HG03097 (cell line): Measurements from ENCODE around the gene MT1B.

Experiments
- ATAC-seq: cut with Tn5 transposase; IDR thresholded peaks from one replicate; pipeline ENCODE4 v1.9.1; 2021; ENCODE audit not compliant: unreplicated experiment, low FRiP score

The MT1B gene

DNA sequence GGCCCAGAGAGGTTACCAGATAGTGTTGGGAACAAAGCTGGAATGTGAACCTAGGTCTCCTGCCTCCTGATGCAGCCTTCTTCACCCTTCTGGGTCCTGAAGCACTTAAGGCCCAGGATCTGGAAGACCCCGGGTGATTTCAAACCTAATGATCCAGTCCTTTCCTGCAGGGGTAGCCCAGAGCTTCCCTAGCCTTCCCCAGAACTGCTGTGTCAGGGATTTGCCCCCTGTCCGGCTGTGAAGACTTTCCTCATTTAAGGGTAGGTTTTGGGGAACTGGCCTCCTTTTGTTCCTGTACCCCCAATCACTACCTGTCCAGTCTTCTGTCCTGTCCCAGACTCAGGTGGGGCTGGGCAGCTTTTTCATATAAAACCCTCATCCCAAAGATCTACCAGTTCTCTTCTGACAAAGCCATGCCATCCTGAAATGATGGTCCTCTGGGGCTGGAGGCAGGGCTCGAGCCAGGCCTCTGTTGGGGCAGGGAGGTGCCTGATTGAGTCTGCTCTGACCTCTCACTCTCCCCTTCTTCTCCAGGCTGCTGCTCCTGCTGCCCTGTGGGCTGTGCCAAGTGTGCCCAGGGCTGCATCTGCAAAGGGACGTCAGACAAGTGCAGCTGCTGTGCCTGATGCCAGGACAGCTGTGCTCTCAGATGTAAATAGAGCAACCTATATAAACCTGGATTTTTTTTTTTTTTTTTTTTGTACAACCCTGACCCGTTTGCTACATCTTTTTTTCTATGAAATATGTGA lies 31.9 kb downstream of the MT1B start:
- no peak for ATAC-seq

DNA sequence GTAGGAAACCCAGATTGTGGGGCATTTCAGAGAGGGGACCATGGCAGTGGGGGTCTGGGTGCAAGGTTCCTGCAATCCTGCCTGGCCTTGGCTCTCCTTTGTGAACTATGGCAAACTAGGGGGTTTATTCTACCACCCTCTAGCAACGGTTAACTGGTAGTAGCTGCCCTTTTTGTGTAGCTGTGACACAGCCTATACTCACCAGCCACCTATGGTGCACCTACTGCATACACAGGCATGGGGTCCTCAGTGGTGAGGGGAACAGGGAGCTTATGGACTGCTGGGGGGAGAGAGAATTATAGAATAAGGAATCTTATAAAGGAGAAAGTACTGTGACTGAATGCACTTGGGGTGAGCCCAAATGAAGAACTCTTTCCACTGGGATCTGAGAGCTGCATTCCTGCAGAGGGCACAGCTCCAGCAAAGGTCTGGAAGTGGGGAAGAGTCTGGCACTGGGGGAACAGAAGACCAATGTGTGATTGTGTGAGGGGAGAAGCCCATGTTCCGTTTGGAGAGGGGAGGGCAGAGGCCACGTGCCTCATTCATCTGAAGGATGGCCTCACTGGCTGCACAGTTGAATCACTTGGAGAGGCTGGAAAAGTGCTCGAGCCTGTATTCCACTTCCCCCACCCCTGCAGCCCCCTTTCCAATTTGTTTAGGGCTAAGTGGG lies 32.7 kb downstream of the MT1B start:
- ATAC-seq: no peak

- ATAC-seq: no peak
Observed at GRCh38 chr16:56684926-56685590, 33.4 kb downstream of the MT1B start.

- no peak for ATAC-seq
Observed at GRCh38 chr16:56686758-56687157, 35.1 kb downstream of the MT1B start.

- no peak for ATAC-seq
Observed at GRCh38 chr16:56688762-56689161, 37.1 kb downstream of the MT1B start.

DNA sequence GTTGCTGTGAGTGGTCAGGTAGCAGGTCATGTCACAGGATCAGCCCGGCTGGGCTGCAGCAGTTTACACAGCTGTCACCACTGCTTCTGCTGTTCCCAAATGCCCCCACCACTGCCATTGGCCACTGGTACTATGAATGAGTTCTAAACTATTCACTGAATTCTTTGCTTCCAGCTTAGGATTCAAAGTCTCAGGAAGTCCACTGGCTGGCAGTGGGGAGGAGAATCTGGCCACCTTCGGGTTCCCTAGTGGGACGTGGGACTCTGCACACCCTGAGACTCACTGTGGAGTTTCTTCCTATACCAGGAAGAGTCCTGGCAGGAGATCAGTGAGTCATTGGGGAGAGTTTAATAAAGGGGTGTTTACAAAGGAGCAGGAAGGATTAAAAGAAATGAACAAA lies 37.5 kb downstream of the MT1B start:
- ATAC-seq: no peak

DNA sequence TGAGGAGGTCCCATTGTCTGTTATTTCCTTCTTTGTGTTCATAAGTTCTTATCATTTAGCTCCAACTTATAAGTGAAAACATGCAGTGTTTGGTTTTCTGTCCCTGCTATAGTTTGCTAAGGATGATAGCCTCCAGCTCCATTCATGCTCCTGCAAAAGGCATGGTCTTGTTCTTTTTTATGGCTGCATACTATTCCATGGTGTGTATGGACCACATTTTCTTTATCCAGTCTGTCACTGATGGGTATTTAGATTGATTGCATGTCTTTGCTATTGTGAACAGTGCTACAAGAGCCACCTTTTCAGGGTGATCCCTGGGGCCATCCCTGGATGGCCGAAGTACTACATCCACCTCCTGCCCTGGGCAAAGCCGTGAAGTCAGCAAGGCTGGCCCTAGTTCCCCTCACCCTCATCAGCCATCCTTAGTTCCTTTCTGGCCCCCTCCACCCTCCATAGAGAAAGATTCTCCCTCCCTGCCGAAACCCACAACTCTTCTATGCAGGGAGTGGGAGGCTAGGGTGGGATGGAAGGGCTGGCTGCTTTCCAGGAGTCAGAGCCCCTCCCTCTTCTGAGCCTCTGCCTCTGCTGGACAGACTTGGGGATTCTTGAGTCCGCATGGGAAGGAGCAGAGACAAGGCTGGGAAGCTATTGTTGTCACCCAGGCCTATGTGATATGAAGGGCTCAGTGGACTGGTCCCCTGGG lies 38.9 kb downstream of the MT1B start:
- no peak for ATAC-seq

GRCh38 chr16:56691885-56692284 lies 40.2 kb downstream of the MT1B start:
- no peak for ATAC-seq

DNA sequence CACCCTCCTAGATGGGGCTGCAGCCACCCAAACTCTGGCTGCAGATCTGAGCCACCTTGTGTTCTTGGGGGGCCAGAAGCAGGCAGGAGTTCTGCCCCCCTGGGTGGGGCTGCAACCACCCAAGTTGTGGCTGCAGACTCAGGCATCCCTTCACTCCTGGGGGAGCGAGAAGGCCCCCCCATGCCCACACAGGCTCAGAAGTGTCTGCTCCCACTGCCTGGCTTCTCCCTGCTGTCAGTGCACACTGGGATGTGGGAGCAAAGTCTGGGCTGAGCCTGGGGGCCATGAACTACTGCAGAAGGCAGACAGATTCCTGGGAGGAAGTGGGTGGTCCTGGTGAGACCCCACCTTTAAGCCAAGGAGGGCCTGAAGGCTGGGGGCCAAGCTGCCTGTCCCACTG lies 43.6 kb downstream of the MT1B start:
- ATAC-seq: no peak

GRCh38 chr16:56697456-56698155 lies 45.9 kb downstream of the MT1B start:
- no peak for ATAC-seq

- ATAC-seq: no peak
Observed at GRCh38 chr16:56700195-56700594, 48.5 kb downstream of the MT1B start.

DNA sequence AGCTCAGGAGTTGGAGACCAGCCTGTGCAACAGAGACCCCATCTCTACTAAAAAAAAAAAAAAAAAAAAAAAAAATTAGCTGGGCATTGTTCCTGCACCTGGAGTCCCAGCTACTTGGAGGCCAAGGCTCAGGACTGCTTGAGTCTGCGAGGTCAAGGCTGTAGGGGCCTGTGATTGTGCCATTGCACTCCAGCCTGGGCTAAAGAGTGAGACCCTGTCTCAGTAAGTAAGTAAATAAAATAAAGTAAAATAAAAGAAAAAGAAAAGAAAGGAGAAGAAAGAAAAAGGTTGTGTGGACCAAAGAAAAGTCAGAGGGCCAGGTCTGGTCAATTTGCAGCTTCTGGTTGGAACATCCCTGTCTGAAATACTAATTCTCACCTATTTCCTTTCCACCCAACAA lies 48.9 kb downstream of the MT1B start:
- ATAC-seq: no peak

DNA sequence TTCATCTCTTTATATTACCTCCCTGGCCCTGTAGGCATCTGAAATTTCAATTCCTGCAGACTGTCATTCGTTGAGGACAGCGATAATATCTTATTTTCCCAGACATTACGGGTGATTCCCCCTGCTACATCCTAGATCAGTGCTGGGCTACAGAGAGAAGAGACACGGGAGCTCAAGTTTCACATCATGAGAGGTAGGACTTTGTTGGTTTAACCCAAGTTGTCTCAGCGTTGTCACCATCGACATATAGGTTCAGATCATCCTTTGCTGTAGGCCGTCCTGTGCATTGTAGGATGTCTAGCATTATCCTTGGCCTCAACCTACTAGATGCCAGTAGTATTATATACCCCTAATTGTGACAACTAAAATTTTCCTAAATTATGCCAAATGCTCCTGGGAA lies 49.8 kb downstream of the MT1B start:
- no peak for ATAC-seq
